Parathyroid adenoma (tissue), 2 donors: ENCODE measurements around the gene CCDC89.
A peak's percentile ranks its signal among the peaks of the same experiment; 100 is the strongest.
"Not testable (repeated sequence)": the region's sequence is repeated elsewhere in the genome, so short reads cannot be mapped to it uniquely, and the experiment has no call there.

Experiments
- H2AFZ ChIP-seq: fragments of 300-600 bp; sonication (generic); one replicate; pipeline ENCODE4 v1.7.0; 2017; ENCODE audit warnings: antibody characterized with exemption, mild to moderate bottlenecking
- H3K27ac ChIP-seq: fragments of 300-600 bp; sonication (generic); one replicate; pipeline ENCODE4 v1.7.0; 2017
- H3K27me3 ChIP-seq: fragments of 300-600 bp; sonication (generic); one replicate; pipeline ENCODE4 v1.7.0; 2017; ENCODE audit warnings: low read length; ENCODE audit not compliant: control insufficient read depth, insufficient read depth
- H3K36me3 ChIP-seq: fragments of 300-600 bp; sonication (generic); one replicate; pipeline ENCODE4 v1.7.0; 2017; ENCODE audit warnings: low read length; ENCODE audit not compliant: control insufficient read depth, insufficient read depth
- H3K4me1 ChIP-seq: fragments of 300-600 bp; sonication (generic); one replicate; pipeline ENCODE4 v1.7.0; 2017; ENCODE audit warnings: control low read depth
- H3K4me2 ChIP-seq: fragments of 300-600 bp; sonication (generic); one replicate; pipeline ENCODE4 v1.7.0; 2017; ENCODE audit warnings: low read length
- H3K4me3 ChIP-seq: fragments of 300-600 bp; sonication (generic); one replicate; pipeline ENCODE4 v1.7.0; 2017; ENCODE audit warnings: low read depth, low read length
- H3K79me2 ChIP-seq: fragments of 300-600 bp; sonication (generic); one replicate; pipeline ENCODE4 v1.7.0; 2017; ENCODE audit warnings: control low read depth
- H3K9ac ChIP-seq: fragments of 300-600 bp; sonication (generic); one replicate; pipeline ENCODE4 v1.7.0; 2017; ENCODE audit warnings: mild to moderate bottlenecking
- H3K9me3 ChIP-seq: fragments of 300-600 bp; sonication (generic); one replicate; pipeline ENCODE4 v1.7.0; 2017; ENCODE audit warnings: low read length; ENCODE audit not compliant: control insufficient read depth
- CTCF ChIP-seq: fragments of 300-600 bp; sonication (generic); IDR thresholded peaks from one replicate; pipeline ENCODE4 v1.7.0; 2017; ENCODE audit warnings: antibody characterized with exemption, mild to moderate bottlenecking
- donor health status: primary hyperparathyroidism.

The CCDC89 gene

GRCh38 chr11:85672105-85672902 lies 13.7 kb downstream of the CCDC89 start:
- Histone ChIP-seq H3K9me3 (no peaks in the 10 kb centered on the region), H3K36me3 (no peaks in the 10 kb centered on the region)

GRCh38 chr11:85670949-85671663 lies 14.9 kb downstream of the CCDC89 start:
- H3K4me2 ChIP-seq, H3K27ac ChIP-seq, H2AFZ ChIP-seq, H3K79me2 ChIP-seq, H3K9ac ChIP-seq, H3K9me3 ChIP-seq, H3K27me3 ChIP-seq, H3K4me3 ChIP-seq, H3K4me1 ChIP-seq, H3K36me3 ChIP-seq: not testable (repeated sequence)

More at GRCh38 chr11:85672105-85672902, 13.7 kb downstream of the CCDC89 start:
- Histone ChIP-seq H2AFZ (no peak overlapping the region), H3K4me1 (no peaks in the 10 kb centered on the region), H3K27ac (no peak overlapping the region), H3K79me2 (no peaks in the 10 kb centered on the region), H3K27me3 (no peaks in the 10 kb centered on the region), H3K4me3 (no peak overlapping the region), H3K9ac (no peak overlapping the region), H3K4me2 (no peak overlapping the region)
- TF ChIP-seq CTCF, result no peak

GRCh38 chr11:85668157-85668556 lies 17.8 kb downstream of the CCDC89 start:
- H3K4me2 ChIP-seq, result no peak overlapping the region
- H2AFZ ChIP-seq, result no peak overlapping the region
- no peak overlapping the region for H3K4me3 ChIP-seq
- TF ChIP-seq CTCF, result no peak
- H3K79me2 ChIP-seq, result no peaks in the 10 kb centered on the region
- H3K9ac ChIP-seq, result no peak overlapping the region
- no peak overlapping the region for H3K27ac ChIP-seq
- H3K36me3 ChIP-seq, result no peaks in the 10 kb centered on the region
- no peaks in the 10 kb centered on the region for H3K27me3 ChIP-seq
- no peaks in the 10 kb centered on the region for H3K9me3 ChIP-seq
- H3K4me1 ChIP-seq, result peaks cover 3% of the 10 kb centered on the region

GRCh38 chr11:85666687-85667086 lies 19.3 kb downstream of the CCDC89 start:
- H3K4me1 ChIP-seq, result peaks cover 3% of the 10 kb centered on the region
- no peak for TF ChIP-seq CTCF
- no peaks in the 10 kb centered on the region for H3K79me2 ChIP-seq
- no peak overlapping the region for H3K4me3 ChIP-seq
- H3K4me2 ChIP-seq, result no peak overlapping the region
- no peaks in the 10 kb centered on the region for H3K36me3 ChIP-seq
- no peaks in the 10 kb centered on the region for H3K9me3 ChIP-seq
- H3K9ac ChIP-seq, result no peak overlapping the region
- H3K27me3 ChIP-seq, result no peaks in the 10 kb centered on the region
- H3K27ac ChIP-seq, result no peak overlapping the region
- H2AFZ ChIP-seq, result no peak overlapping the region

- H3K4me1 ChIP-seq, result peaks cover 6% of the 10 kb centered on the region
- H3K9ac ChIP-seq, result no peak overlapping the region
- no peaks in the 10 kb centered on the region for H3K27me3 ChIP-seq
- H3K9me3 ChIP-seq, result no peaks in the 10 kb centered on the region
- H3K36me3 ChIP-seq, result no peaks in the 10 kb centered on the region
- H3K79me2 ChIP-seq, result peaks cover 2% of the 10 kb centered on the region
- no peak overlapping the region for H3K27ac ChIP-seq
- no peak overlapping the region for H3K4me2 ChIP-seq
- H3K4me3 ChIP-seq, result no peak overlapping the region
- TF ChIP-seq CTCF, result no peak
- H2AFZ ChIP-seq, result peak overlapping the region; percentile 84
Measured at GRCh38 chr11:85665733-85666132, 20.3 kb downstream of the CCDC89 start.
